Ishikawa (cell line): ENCODE measurements around the gene MARK3.

Source experiments
- CEBPB ChIP-seq: IDR thresholded peaks from 2 replicates; pipeline ENCODE4 v1.6.1; 2012
- CREB1 ChIP-seq: IDR thresholded peaks from 2 replicates; pipeline ENCODE4 v1.6.1; 2012; ENCODE audit warnings: low read depth
- EGR1 ChIP-seq: IDR thresholded peaks from 2 replicates; pipeline ENCODE4 v1.6.1; 2012
- EP300 ChIP-seq: IDR thresholded peaks from 2 replicates; pipeline ENCODE4 v1.6.1; 2012; ENCODE audit warnings: borderline replicate concordance
- FOXM1 ChIP-seq: IDR thresholded peaks from 2 replicates; pipeline ENCODE4 v1.6.1; 2012; ENCODE audit warnings: low read depth, borderline replicate concordance
- NFIC ChIP-seq: IDR thresholded peaks from 2 replicates; pipeline ENCODE4 v1.6.1; 2012
- RAD21 ChIP-seq: IDR thresholded peaks from 2 replicates; pipeline ENCODE4 v1.6.1; 2012; ENCODE audit warnings: low read depth
- TAF1 ChIP-seq: IDR thresholded peaks from 2 replicates; pipeline ENCODE4 v1.6.1; 2012; ENCODE audit warnings: low read depth, mild to moderate bottlenecking
- TCF12 ChIP-seq: IDR thresholded peaks from 2 replicates; pipeline ENCODE4 v1.6.1; 2012; ENCODE audit warnings: low read depth
- TEAD4 ChIP-seq: IDR thresholded peaks from 2 replicates; pipeline ENCODE4 v1.6.1; 2012
- YY1 ChIP-seq: IDR thresholded peaks from 2 replicates; pipeline ENCODE4 v1.6.1; 2012; ENCODE audit warnings: low read depth
- ZBTB7A ChIP-seq: IDR thresholded peaks from 2 replicates; pipeline ENCODE4 v1.6.1; 2012; ENCODE audit warnings: low read depth
- TF ChIP-seq, protein P1 (sequence below): IDR thresholded peaks from 2 replicates; pipeline ENCODE4 v1.6.1; 2012
- TF ChIP-seq, protein P2 (sequence below): IDR thresholded peaks from 2 replicates; pipeline ENCODE4 v1.6.1; 2012; ENCODE audit warnings: low read depth, mild to moderate bottlenecking
- TF ChIP-seq, protein P3 (sequence below): IDR thresholded peaks from 2 replicates; pipeline ENCODE4 v1.6.1; 2012

The MARK3 gene

DNA sequence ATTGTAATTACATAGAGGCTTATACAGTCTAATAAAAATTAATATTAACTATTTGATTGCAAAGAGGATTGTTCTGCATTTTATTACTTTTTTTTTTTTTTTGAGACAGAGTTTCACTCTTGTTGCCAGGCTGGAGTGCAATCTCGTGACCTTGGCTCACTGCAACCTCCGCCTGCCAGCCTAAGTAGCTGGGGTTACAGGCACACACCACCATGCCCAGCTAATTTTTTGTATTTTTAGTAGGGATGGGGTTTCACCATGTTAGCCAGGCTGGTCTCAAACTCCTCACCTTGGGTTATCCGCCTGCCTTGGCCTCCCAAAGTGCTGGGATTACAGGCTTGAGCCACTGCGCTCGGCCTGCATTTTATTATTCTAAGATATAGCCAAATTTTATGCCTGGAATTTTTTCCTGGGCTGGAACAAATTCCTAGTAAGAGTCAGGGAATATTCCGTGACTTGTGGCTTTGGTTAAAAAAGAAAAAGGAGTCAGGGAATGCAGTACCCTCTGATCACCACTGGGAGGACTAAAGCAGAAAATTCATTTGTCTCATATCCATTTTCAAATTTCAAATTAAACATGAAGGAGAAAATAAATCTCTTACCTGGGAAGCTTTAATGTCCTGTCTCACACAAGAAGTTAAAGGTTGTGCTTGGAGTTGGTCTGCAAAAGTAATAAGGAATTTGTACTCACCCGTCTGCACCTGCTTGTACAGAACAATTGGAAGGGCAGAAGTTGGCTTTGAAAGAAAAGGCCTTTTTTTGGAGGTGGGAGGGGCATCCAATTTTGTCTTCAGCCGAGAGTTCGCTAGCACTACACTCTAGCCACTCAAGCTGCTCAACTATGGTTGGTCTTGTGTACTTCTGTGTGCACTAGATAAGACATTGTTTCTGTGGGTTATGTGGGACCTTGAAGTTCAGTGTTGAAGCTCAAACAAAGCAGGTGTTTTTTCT lies 8.7 kb downstream of the MARK3 start:
- TF ChIP-seq TEAD4 (0 out of 2 replicates have a peak, but pooled peaks have one; percentile 20), EP300 (no peak), YY1 (no peak), EGR1 (no peak), RAD21 (0 out of 2 replicates have a peak, but pooled peaks have one; percentile 8)

DNA sequence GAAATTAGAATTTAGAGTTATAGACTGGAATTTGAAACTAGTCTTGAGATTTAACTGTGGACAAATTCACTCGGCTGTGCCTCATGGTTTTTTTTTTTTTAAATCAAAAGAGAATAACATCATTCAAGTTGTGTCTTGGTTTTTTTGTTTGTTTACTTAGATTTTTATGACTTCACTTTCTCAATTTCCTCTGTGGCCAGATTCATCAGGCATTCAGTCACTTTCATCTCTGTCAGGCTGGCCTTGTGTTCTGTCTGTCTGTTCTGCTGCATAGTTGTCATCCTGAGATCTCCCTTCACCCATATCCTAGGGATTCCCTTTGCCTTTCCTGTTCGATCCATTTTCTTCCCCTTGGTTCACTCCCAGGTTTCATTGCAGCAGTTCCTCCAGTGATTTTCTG lies 10.0 kb downstream of the MARK3 start:
- TF ChIP-seq FOXM1 = no peak

DNA sequence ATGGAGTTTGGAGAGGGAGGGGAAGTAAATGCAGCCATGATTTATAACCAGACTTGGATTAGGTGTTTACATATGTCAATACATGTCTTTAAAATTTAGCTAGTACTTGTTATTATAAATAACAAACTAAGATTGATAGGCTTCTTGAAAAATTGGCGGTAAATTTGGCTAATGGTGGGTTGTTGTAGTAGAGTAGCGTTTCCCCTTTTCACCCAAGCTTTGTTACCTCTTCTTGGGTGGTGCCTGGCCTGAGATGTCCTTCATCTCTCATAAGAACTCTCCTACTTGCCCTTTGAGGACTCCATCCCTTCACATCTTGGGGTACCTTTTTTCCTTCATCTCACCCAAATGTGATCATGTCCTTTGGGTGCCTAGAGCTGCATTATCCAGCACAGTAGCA lies 11.2 kb downstream of the MARK3 start:
- TF ChIP-seq EP300 (no peak), TAF1 (no peak), TEAD4 (no peak), CEBPB (no peak), TCF12 (no peak), CREB1 (no peak), FOXM1 (no peak), RAD21 (no peak), EGR1 (no peak), ZBTB7A (no peak), YY1 (no peak)
- TF ChIP-seq, protein P1, sequence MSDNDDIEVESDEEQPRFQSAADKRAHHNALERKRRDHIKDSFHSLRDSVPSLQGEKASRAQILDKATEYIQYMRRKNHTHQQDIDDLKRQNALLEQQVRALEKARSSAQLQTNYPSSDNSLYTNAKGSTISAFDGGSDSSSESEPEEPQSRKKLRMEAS = no peak
- TF ChIP-seq, protein P2, sequence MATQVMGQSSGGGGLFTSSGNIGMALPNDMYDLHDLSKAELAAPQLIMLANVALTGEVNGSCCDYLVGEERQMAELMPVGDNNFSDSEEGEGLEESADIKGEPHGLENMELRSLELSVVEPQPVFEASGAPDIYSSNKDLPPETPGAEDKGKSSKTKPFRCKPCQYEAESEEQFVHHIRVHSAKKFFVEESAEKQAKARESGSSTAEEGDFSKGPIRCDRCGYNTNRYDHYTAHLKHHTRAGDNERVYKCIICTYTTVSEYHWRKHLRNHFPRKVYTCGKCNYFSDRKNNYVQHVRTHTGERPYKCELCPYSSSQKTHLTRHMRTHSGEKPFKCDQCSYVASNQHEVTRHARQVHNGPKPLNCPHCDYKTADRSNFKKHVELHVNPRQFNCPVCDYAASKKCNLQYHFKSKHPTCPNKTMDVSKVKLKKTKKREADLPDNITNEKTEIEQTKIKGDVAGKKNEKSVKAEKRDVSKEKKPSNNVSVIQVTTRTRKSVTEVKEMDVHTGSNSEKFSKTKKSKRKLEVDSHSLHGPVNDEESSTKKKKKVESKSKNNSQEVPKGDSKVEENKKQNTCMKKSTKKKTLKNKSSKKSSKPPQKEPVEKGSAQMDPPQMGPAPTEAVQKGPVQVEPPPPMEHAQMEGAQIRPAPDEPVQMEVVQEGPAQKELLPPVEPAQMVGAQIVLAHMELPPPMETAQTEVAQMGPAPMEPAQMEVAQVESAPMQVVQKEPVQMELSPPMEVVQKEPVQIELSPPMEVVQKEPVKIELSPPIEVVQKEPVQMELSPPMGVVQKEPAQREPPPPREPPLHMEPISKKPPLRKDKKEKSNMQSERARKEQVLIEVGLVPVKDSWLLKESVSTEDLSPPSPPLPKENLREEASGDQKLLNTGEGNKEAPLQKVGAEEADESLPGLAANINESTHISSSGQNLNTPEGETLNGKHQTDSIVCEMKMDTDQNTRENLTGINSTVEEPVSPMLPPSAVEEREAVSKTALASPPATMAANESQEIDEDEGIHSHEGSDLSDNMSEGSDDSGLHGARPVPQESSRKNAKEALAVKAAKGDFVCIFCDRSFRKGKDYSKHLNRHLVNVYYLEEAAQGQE = no peak
- TF ChIP-seq, protein P3, sequence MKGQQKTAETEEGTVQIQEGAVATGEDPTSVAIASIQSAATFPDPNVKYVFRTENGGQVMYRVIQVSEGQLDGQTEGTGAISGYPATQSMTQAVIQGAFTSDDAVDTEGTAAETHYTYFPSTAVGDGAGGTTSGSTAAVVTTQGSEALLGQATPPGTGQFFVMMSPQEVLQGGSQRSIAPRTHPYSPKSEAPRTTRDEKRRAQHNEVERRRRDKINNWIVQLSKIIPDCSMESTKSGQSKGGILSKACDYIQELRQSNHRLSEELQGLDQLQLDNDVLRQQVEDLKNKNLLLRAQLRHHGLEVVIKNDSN = no peak

DNA sequence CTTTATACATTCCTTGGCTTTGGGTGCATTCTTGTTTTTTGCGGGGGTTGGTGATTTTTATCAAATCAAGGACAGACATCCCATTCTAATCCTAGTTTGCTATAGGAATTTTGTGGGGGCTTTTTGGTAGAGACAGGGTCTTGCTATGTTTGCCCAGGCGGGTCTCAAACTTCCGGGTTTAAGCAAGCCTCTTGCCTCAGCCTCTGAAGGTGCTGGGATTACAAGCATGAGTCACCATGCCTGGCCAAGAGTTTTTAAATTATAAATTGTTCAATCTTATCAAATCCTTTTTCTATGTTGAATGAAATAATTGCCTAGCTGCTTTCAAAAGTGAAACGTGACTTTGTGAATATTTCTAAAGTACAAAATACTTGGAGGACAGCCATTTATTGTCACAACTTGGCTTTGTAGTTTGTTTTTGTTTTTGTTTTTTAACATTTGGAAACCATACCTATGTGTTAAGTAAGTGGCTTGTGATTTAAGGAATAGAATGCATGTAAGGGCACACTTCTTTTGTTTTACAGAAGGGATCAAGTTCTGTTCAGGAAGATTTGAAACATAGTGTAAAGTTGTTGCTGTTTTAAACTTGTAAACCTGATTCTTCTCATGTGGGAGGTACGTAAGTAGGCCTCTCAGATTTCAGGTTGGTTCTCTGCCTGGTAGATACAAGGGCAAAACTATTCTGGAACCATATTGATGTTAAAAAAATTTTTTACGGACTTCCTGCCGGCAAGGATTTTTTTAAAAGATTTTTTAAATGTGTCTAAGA lies 13.4 kb downstream of the MARK3 start:
- TF ChIP-seq FOXM1 = no peak
- TF ChIP-seq, protein P2 = no peak
- TF ChIP-seq TEAD4 = no peak
- TF ChIP-seq TCF12 = no peak
- TF ChIP-seq, protein P1 = no peak
- TF ChIP-seq, protein P3 = no peak
- TF ChIP-seq NFIC = no peak
- TF ChIP-seq EGR1 = no peak
- no peak for TF ChIP-seq ZBTB7A
- no peak for TF ChIP-seq RAD21
- TF ChIP-seq YY1 = no peak
- TF ChIP-seq CREB1 = no peak
- TF ChIP-seq TAF1 = no peak
- no peak for TF ChIP-seq CEBPB
- TF ChIP-seq EP300 = no peak

DNA sequence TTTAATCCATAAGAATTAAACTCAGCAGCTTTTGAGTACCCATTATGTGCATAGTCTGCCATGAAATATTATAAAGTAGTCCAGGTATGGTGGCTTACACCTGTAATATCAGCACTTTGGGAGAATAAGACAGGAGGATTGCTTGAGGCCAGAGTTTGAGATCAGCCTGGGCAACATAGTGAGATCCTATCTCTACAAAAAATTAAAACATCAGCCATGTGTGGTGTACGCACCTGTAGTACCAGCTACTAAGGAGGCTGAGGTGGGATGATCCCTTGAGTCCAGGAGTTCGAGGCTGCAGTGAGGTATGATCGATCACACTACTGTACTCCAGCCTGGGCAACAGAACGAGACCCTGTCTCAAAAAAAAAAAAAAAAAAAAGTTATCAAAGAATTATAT lies 15.3 kb downstream of the MARK3 start:
- TF ChIP-seq ZBTB7A (no peak), NFIC (no peak), TAF1 (no peak), CEBPB (no peak)
